T-cell (primary cell): ENCODE measurements around the gene STEAP3. TPM values are rescaled to one million over a fixed set of nuclear protein-coding genes. Genes with fewer than 3 reads are reported as not detected.

ENCODE experiments used
- ATAC-seq, 4 experiments: fragments of 200-7000 bp in 3 of 4; fragments of 150-1000 bp in 1 of 4; cut with Tn5 transposase; replicated peaks in 1 of 4; 1 replicate in 3 of 4; 2 replicates in 1 of 4; pipeline ENCODE4 v1.10.0; 2021; ENCODE audit warnings: moderate library complexity in 3 of 4, mild to moderate bottlenecking in 2 of 4, moderate number of reproducible peaks in 1 of 4
- CTCF ChIA-PET, 2 donors: fragments of 300-600 bp; sonication (Branson Sonifier 250); formaldehyde crosslinking; loops; one replicate each; lab custom pipeline; 2022; ENCODE audit warnings: antibody characterized with exemption in 2 of 2; lab: Charles Lee
- POLR2A ChIA-PET, 2 donors: fragments of 300-600 bp; sonication (Branson Sonifier 250); formaldehyde crosslinking; loops; one replicate each; lab custom pipeline; 2022; ENCODE audit warnings: antibody characterized with exemption in 2 of 2; lab: Charles Lee
- DNase-seq, 35 experiments: peaks; one replicate each; pipeline versions ENCODE4 v3.0.0 to v3.0.0-alpha.2; 2013 to 2023
- H3K27ac ChIP-seq: one replicate; pipeline ENCODE4 v1.5.1; 2013; ENCODE audit warnings: low read length
- H3K27me3 ChIP-seq, 2 experiments: replicated peaks in 1 of 2; 1 replicate in 1 of 2; 2 replicates in 1 of 2; pipeline versions ENCODE4 v1.6.1 to v1.7.0; 2013; ENCODE audit warnings: low read length in 1 of 2, mixed read lengths in 1 of 2; ENCODE audit not compliant: control insufficient read depth in 2 of 2, insufficient read depth in 2 of 2; ENCODE audit errors: extremely low read depth in 1 of 2
- H3K36me3 ChIP-seq, 2 donors: 1 replicate in 1 of 2; 2 replicates in 1 of 2; pipeline versions ENCODE4 v1.6.1 to v1.7.0; 2013; ENCODE audit warnings: low read length in 1 of 2; ENCODE audit not compliant: control insufficient read depth in 2 of 2, insufficient read depth in 1 of 2; ENCODE audit errors: extremely low read depth in 1 of 2
- H3K4me1 ChIP-seq, 2 experiments: 1 replicate in 1 of 2; 2 replicates in 1 of 2; pipeline versions ENCODE4 v1.6.1 to v1.7.0; 2013; ENCODE audit warnings: low read length in 2 of 2, mixed read lengths in 1 of 2; ENCODE audit not compliant: insufficient read depth in 2 of 2, control insufficient read depth in 1 of 2; ENCODE audit errors: extremely low read depth in 1 of 2
- H3K4me3 ChIP-seq, 2 donors: 1 replicate in 1 of 2; 2 replicates in 1 of 2; pipeline versions ENCODE4 v1.5.1 to v1.7.0; 2013; ENCODE audit warnings: mild to moderate bottlenecking in 2 of 2, low read length in 1 of 2, moderate library complexity in 1 of 2; ENCODE audit not compliant: control insufficient read depth in 1 of 2; ENCODE audit errors: extremely low read depth in 1 of 2
- H3K9me3 ChIP-seq: 2 replicates; pipeline ENCODE4 v1.7.0; 2013
- H3K27ac Mint-ChIP-seq, 2 donors: one replicate each; pipeline ENCODE4 v1.8.0; 2020 to 2021; ENCODE audit warnings: mild to moderate bottlenecking in 2 of 2, mixed read lengths in 2 of 2
- H3K27me3 Mint-ChIP-seq, 2 donors: one replicate each; pipeline ENCODE4 v1.8.0; 2021 to 2022; ENCODE audit warnings: mixed read lengths in 2 of 2
- H3K36me3 Mint-ChIP-seq: one replicate; pipeline ENCODE4 v1.8.0; 2021; ENCODE audit warnings: mixed read lengths
- H3K4me1 Mint-ChIP-seq, 3 donors: one replicate each; pipeline ENCODE4 v1.8.0; 2020 to 2022; ENCODE audit warnings: mixed read lengths in 3 of 3, mild to moderate bottlenecking in 1 of 3
- H3K4me3 Mint-ChIP-seq, 3 donors: one replicate each; pipeline ENCODE4 v1.8.0; 2020 to 2022; ENCODE audit warnings: mild to moderate bottlenecking in 3 of 3, mixed read lengths in 3 of 3, moderate library complexity in 3 of 3
- H3K9me3 Mint-ChIP-seq, 3 donors: one replicate each; pipeline ENCODE4 v1.8.0; 2020 to 2022; ENCODE audit warnings: mixed read lengths in 3 of 3
- WGBS: methylation state at CpG from one replicate; pipeline ENCODE4 v1.1.5; 2013; ENCODE audit warnings: missing lambda C conversion rate; ENCODE audit not compliant: insufficient coverage; 5-methylcytosine and 5-hydroxymethylcytosine counted together
- total RNA-seq, 35 experiments: library from RNA in 6 of 35; stranded (reverse) in 6 of 35; fragments of 120-200 nt in 1 of 35; gene quantifications; one replicate each; pipeline versions ENCODE4 v1.2.1 to v1.2.4 and lab custom pipeline; 2013 to 2026

STEAP3 gene
- total RNA-seq, 5 donors from 2014 or later (not counting 1 experiment from before 2014, with no cell fraction given) = 0.20 to 0.46 (median 0.23) TPM

DNA sequence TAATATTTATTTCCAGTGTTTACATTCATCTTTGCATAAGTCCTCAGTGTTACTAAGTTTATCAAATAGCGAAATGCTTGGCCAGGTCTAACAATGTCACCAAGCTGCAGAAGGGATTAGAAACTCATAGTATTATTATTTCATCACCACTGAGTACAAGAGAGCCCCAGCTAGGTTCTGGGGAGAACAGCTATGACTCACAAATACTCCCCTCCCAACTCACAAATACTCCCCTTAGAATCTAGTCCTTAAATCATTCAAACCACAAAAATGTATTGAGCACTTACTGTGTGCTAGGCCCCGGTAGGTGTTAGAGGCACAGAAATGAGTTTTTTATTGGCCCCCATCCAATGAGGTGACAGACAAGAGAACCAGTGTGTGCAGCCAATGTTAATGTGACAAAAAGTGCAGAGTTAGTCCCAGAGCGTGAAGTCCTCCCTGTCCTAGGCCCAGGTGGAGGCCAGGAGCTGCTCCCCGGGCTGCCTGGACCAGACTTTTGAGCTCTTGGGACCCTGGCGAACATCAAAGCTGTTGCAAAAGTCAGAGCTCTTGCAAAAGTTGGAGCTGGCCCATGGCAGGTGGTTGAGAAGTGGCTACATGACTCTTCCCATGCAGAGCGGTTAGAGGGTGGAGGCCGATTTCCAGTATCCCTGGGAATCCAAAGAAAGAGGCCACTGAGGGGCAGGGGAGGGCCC lies 9.8 kb downstream of the STEAP3 start:
- H3K27ac Mint-ChIP-seq = no peak overlapping the region
- H3K36me3 Mint-ChIP-seq = no peaks in the 10 kb centered on the region
- POLR2A ChIA-PET = no interaction called here
- Histone ChIP-seq H3K9me3 (no peaks in the 10 kb centered on the region), H3K27me3 (peaks cover 0 to 21% of the 10 kb centered on the region in 2 experiments), H3K4me1 (no peaks in the 10 kb centered on the region), H3K27ac (no peak overlapping the region), H3K4me3 (no peak overlapping the region), H3K36me3 (no peaks in the 10 kb centered on the region)
- H3K27me3 Mint-ChIP-seq = no peaks in the 10 kb centered on the region
- H3K4me1 Mint-ChIP-seq = no peaks in the 10 kb centered on the region
- DNase-seq (no peak), ATAC-seq (no peak)
- no peaks in the 10 kb centered on the region for H3K9me3 Mint-ChIP-seq
- CTCF ChIA-PET = no interaction called here
- 74% methylated on average over 7 of the region's 7 CpGs for WGBS
- H3K4me3 Mint-ChIP-seq = no peak overlapping the region

GRCh38 chr2:119234021-119235019 lies 10.7 kb downstream of the STEAP3 start:
- no peak overlapping the region for H3K27ac ChIP-seq
- no peak overlapping the region for H3K4me3 ChIP-seq
- DNase-seq (no peak), ATAC-seq (no peak)
- H3K36me3 ChIP-seq = no peaks in the 10 kb centered on the region
- Mint-ChIP-seq H3K27me3 (no peaks in the 10 kb centered on the region), H3K4me1 (no peaks in the 10 kb centered on the region), H3K36me3 (no peaks in the 10 kb centered on the region), H3K27ac (no peak overlapping the region), H3K4me3 (no peak overlapping the region), H3K9me3 (no peaks in the 10 kb centered on the region)
- H3K9me3 ChIP-seq = no peaks in the 10 kb centered on the region
- ChIA-PET CTCF (no interaction called here), POLR2A (no interaction called here)
- WGBS = 80% methylated on average over 11 of the region's 13 CpGs
- H3K4me1 ChIP-seq = no peaks in the 10 kb centered on the region
- peaks cover 0 to 13% of the 10 kb centered on the region in 2 experiments for H3K27me3 ChIP-seq

DNA sequence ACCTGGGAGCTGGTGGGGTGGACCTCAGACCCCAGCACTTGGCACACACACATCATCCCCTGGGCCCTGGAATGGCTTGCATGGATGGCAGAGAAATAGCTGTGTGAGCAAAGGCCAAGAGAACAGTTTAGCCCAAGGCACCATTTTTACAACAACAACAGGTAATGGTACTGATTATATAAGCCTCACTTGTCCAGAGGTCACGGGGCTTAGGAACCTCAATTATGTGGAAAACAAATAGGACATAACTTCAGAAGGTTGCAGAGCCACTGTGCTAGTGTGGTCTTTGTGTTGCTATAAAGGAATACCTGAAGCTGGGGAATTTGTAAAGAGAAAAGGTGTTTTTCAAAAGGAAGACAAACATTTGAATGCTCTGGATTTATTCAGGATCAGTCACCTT lies 13.2 kb downstream of the STEAP3 start:
- Mint-ChIP-seq H3K27ac (no peak overlapping the region), H3K36me3 (no peaks in the 10 kb centered on the region), H3K4me3 (no peak overlapping the region), H3K9me3 (no peaks in the 10 kb centered on the region), H3K4me1 (no peaks in the 10 kb centered on the region), H3K27me3 (peaks cover 0 to 4% of the 10 kb centered on the region in 2 donors)
- no peak for DNase-seq
- H3K4me3 ChIP-seq = no peak overlapping the region
- no peaks in the 10 kb centered on the region for H3K4me1 ChIP-seq
- no CpG with 5 or more reads among the region's 1 CpG for WGBS
- no peak for ATAC-seq
- ChIA-PET CTCF (no interaction called here), POLR2A (no interaction called here)
- no peak overlapping the region for H3K27ac ChIP-seq
- H3K36me3 ChIP-seq = no peaks in the 10 kb centered on the region
- no peaks in the 10 kb centered on the region for H3K9me3 ChIP-seq
- H3K27me3 ChIP-seq = peaks cover 0 to 13% of the 10 kb centered on the region in 2 experiments

- ATAC-seq (no peak), DNase-seq (no peak)
- ChIA-PET POLR2A (no interaction called here), CTCF (no interaction called here)
- H3K27me3 ChIP-seq = peaks cover 0 to 9% of the 10 kb centered on the region in 2 experiments
- Mint-ChIP-seq H3K36me3 (no peaks in the 10 kb centered on the region), H3K9me3 (no peaks in the 10 kb centered on the region), H3K27ac (no peak overlapping the region), H3K27me3 (peaks cover 0 to 4% of the 10 kb centered on the region in 2 donors), H3K4me1 (no peaks in the 10 kb centered on the region), H3K4me3 (no peak overlapping the region)
- H3K4me3 ChIP-seq = no peak overlapping the region
- no peaks in the 10 kb centered on the region for H3K9me3 ChIP-seq
- H3K4me1 ChIP-seq = no peaks in the 10 kb centered on the region
- WGBS = 87% methylated on average over 9 of the region's 15 CpGs
- H3K27ac ChIP-seq = no peak overlapping the region
- no peaks in the 10 kb centered on the region for H3K36me3 ChIP-seq
These were observed 16.9 kb downstream of the STEAP3 start for GRCh38 chr2:119240311-119241204.

- Histone ChIP-seq H3K4me3 (no peak overlapping the region), H3K4me1 (no peaks in the 10 kb centered on the region), H3K27me3 (peaks cover 0 to 9% of the 10 kb centered on the region in 2 experiments), H3K27ac (no peak overlapping the region), H3K36me3 (no peaks in the 10 kb centered on the region), H3K9me3 (no peaks in the 10 kb centered on the region)
- Mint-ChIP-seq H3K36me3 (no peaks in the 10 kb centered on the region), H3K4me3 (no peak overlapping the region), H3K27ac (no peak overlapping the region), H3K4me1 (no peaks in the 10 kb centered on the region), H3K27me3 (peaks cover 0 to 4% of the 10 kb centered on the region in 2 donors), H3K9me3 (peaks cover 0 to 3% (median 0%) of the 10 kb centered on the region in 3 donors)
- DNase-seq (no peak), ATAC-seq (no peak)
- CTCF ChIA-PET = no interaction called here
- WGBS = 85% methylated on average over 3 of the region's 5 CpGs
- POLR2A ChIA-PET = no interaction called here
These were observed 17.5 kb downstream of the STEAP3 start for GRCh38 chr2:119241205-119241532.
